ENCODE data around the gene CACFD1.

CACFD1 gene

GRCh38 chr9:133472277-133472645 is 12.5 kb downstream of the CACFD1 start:
- H3K4me3 ChIP-seq (ENCODE audit: low read depth, low read length): no peak overlapping the region

GRCh38 chr9:133472753-133473378 is 13.1 kb downstream of the CACFD1 start:
- TF ChIP-seq CTCF (IDR thresholded peaks at IDR 0.05; ENCODE audit: low read depth, low read length): no peak
- no peak overlapping the region for H3K4me3 ChIP-seq (ENCODE audit: low read depth, low read length)

More at GRCh38 chr9:133472277-133472645, 12.5 kb downstream of the CACFD1 start:
- no peak for TF ChIP-seq CTCF (IDR thresholded peaks at IDR 0.05; ENCODE audit: low read depth, low read length)

GRCh38 chr9:133473743-133474142 is 14.0 kb downstream of the CACFD1 start:
- TF ChIP-seq CTCF (IDR thresholded peaks at IDR 0.05; ENCODE audit: low read depth, low read length): no peak
- H3K4me3 ChIP-seq (ENCODE audit: low read depth, low read length): no peak overlapping the region

- H3K4me3 ChIP-seq (ENCODE audit: low read depth, low read length): no peak overlapping the region
These were observed 14.4 kb downstream of the CACFD1 start for GRCh38 chr9:133474215-133474614.

GRCh38 chr9:133474853-133475252 is 15.1 kb downstream of the CACFD1 start:
- TF ChIP-seq CTCF (IDR thresholded peaks at IDR 0.05; ENCODE audit: low read depth, low read length): no peak

More at GRCh38 chr9:133474215-133474614, 14.4 kb downstream of the CACFD1 start:
- TF ChIP-seq CTCF (IDR thresholded peaks at IDR 0.05; ENCODE audit: low read depth, low read length): no peak

GRCh38 chr9:133475292-133476012 is 15.7 kb downstream of the CACFD1 start:
- TF ChIP-seq CTCF (IDR thresholded peaks at IDR 0.05; ENCODE audit: low read depth, low read length): no peak
- no peak overlapping the region for H3K4me3 ChIP-seq (ENCODE audit: low read depth, low read length)

More at GRCh38 chr9:133474853-133475252, 15.1 kb downstream of the CACFD1 start:
- no peak overlapping the region for H3K4me3 ChIP-seq (ENCODE audit: low read depth, low read length)

Measured in WI38 (cell line).